Calu3 (cell line): ENCODE results near the gene EBLN1. TPM values are rescaled to one million over a fixed set of nuclear protein-coding genes. Genes with fewer than 3 reads are reported as not detected.

Source experiments
- BruUV-seq: library from RNA; stranded (reverse); fragments of 400-500 nt; replicated peaks from 2 replicates; lab custom pipeline; 2021; lab: Mats Ljungman, UMichigan
- CTCF ChIA-PET: fragments of 300-600 bp; sonication (Branson Sonifier 250); formaldehyde crosslinking; loops from one replicate; lab custom pipeline; 2022; ENCODE audit warnings: antibody characterized with exemption; lab: Charles Lee
- DNase-seq: peaks from one replicate; pipeline ENCODE4 v3.0.0; 2022
- H3K27ac Mint-ChIP-seq: one replicate; pipeline ENCODE4 v1.8.0; 2022; ENCODE audit warnings: mixed read lengths; ENCODE audit not compliant: unreplicated experiment
- H3K27me3 Mint-ChIP-seq: one replicate; pipeline ENCODE4 v1.8.0; 2022; ENCODE audit warnings: mixed read lengths; ENCODE audit not compliant: unreplicated experiment
- H3K36me3 Mint-ChIP-seq: one replicate; pipeline ENCODE4 v1.8.0; 2022; ENCODE audit warnings: mild to moderate bottlenecking, moderate library complexity, mixed read lengths; ENCODE audit not compliant: insufficient read depth, unreplicated experiment
- H3K4me1 Mint-ChIP-seq: one replicate; pipeline ENCODE4 v1.8.0; 2022; ENCODE audit warnings: mild to moderate bottlenecking, low read depth, mixed read lengths; ENCODE audit not compliant: unreplicated experiment
- H3K4me3 Mint-ChIP-seq: one replicate; pipeline ENCODE4 v1.8.0; 2022; ENCODE audit warnings: mild to moderate bottlenecking, low read depth, moderate library complexity, mixed read lengths; ENCODE audit not compliant: unreplicated experiment
- H3K9me3 Mint-ChIP-seq: one replicate; pipeline ENCODE4 v1.8.0; 2022; ENCODE audit warnings: low read depth, mixed read lengths; ENCODE audit not compliant: unreplicated experiment
- CTCF ChIP-seq: fragments of 200-600 bp; IDR thresholded peaks from one replicate; pipeline ENCODE4 v1.8.0; 2022; ENCODE audit warnings: antibody characterized with exemption; ENCODE audit not compliant: unreplicated experiment
- intact Hi-C: fragments of 100-400 bp; cut with micrococcal nuclease; formaldehyde crosslinking; loops from one replicate; pipeline ENCODE4 v1.10.0; 2022; ENCODE audit not compliant: unreplicated experiment
- total RNA-seq: library from RNA; stranded (reverse); gene quantifications from 2 replicates; pipeline ENCODE4 v1.2.3, GENCODE V29; 2022

The EBLN1 gene
- total RNA-seq, 1 experiment from 2014 or later = not detected

- no TSS peak for BruUV-seq
- no peak for DNase-seq
- Mint-ChIP-seq H3K4me3 (no peak overlapping the region), H3K9me3 (peaks cover 7% of the 10 kb centered on the region), H3K36me3 (no peaks in the 10 kb centered on the region), H3K27me3 (peaks cover 34% of the 10 kb centered on the region), H3K27ac (no peak overlapping the region), H3K4me1 (no peaks in the 10 kb centered on the region)
- intact Hi-C loops = no loop called here
- CTCF ChIA-PET = no interaction called here
- no peak for TF ChIP-seq CTCF
Observed at GRCh38 chr10:22171131-22171530, 46.7 kb downstream of the EBLN1 start.

- CTCF ChIA-PET = no interaction called here
- Mint-ChIP-seq H3K27ac (no peak overlapping the region), H3K4me3 (no peak overlapping the region), H3K27me3 (peaks cover 32% of the 10 kb centered on the region), H3K9me3 (peaks cover 7% of the 10 kb centered on the region), H3K36me3 (no peaks in the 10 kb centered on the region), H3K4me1 (no peaks in the 10 kb centered on the region)
- no TSS peak for BruUV-seq
- TF ChIP-seq CTCF = no peak
- DNase-seq = no peak
- intact Hi-C loops = no loop called here
Observed at GRCh38 chr10:22170582-22170981, 47.2 kb downstream of the EBLN1 start.

- CTCF ChIA-PET = no interaction called here
- TF ChIP-seq CTCF = no peak
- Mint-ChIP-seq H3K9me3 (no peaks in the 10 kb centered on the region), H3K27me3 (no peaks in the 10 kb centered on the region), H3K36me3 (no peaks in the 10 kb centered on the region), H3K4me3 (no peak overlapping the region), H3K27ac (no peak overlapping the region), H3K4me1 (no peaks in the 10 kb centered on the region)
- no peak for DNase-seq
- BruUV-seq = no TSS peak
- intact Hi-C loops = no loop called here
Observed at GRCh38 chr10:22159979-22160378, 57.8 kb downstream of the EBLN1 start.

GRCh38 chr10:22159180-22159579, 58.6 kb downstream of the EBLN1 start:
- Mint-ChIP-seq H3K27me3 (no peaks in the 10 kb centered on the region), H3K27ac (no peak overlapping the region), H3K4me3 (no peak overlapping the region), H3K4me1 (no peaks in the 10 kb centered on the region), H3K9me3 (no peaks in the 10 kb centered on the region), H3K36me3 (no peaks in the 10 kb centered on the region)
- CTCF ChIA-PET = no interaction called here
- no peak for DNase-seq
- TF ChIP-seq CTCF = no peak
- no TSS peak for BruUV-seq
- intact Hi-C loops = no loop called here

Other genes starting within 250 kb of the EBLN1 start
- gene DNAJC1, start 214.3 kb downstream of the EBLN1 start, total RNA-seq = 15.9 and 17.0 TPM in 2 replicates
- 28.9 and 39.5 TPM in 2 replicates for gene COMMD3, start 98.4 kb upstream of the EBLN1 start, total RNA-seq
- gene BMI1, start 103.1 kb upstream of the EBLN1 start, total RNA-seq = 31.2 and 41.6 TPM in 2 replicates
- not detected in 2 replicates for gene SPAG6, start 127.5 kb upstream of the EBLN1 start, total RNA-seq